Measurements from ENCODE around the gene ARID4B. TPM values are rescaled to one million over a fixed set of nuclear protein-coding genes. Genes with fewer than 3 reads are reported as not detected.
"Not testable (repeated sequence)": the region's sequence is repeated elsewhere in the genome, so short reads cannot be mapped to it uniquely, and the experiment has no call there.

ARID4B gene
- total RNA-seq, 1 donor from 2014 or later: 59.3 TPM

GRCh38 chr1:235296729-235297128, 31.2 kb downstream of the ARID4B start:
- no peak for DNase-seq (ENCODE audit: low read depth)

DNA sequence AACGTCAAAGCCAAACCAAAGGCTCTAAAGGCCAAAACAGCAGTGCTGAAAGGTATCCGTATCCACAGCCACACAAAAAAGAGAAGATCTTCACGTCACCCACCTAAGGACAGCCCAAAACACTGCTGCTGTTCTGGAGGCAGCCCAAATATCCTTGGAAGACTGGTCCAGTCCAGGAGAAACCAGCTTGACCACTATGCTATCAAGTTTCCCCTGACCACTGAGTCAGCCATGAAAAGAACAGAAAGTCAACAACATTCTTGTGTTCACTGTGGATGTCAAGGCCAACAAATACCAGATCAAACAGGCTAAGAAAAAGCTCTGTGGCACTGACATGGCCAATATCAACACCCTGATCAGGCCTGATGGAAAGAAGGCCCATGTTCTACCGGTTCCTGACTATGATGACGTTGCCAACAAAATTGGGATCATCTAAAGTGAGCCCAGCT, 32.1 kb downstream of the ARID4B start:
- peak; percentile 90 for DNase-seq (ENCODE audit: low read depth)

- no peak for DNase-seq (ENCODE audit: low read depth)
Observed at GRCh38 chr1:235293322-235293942, 34.5 kb downstream of the ARID4B start.

DNA sequence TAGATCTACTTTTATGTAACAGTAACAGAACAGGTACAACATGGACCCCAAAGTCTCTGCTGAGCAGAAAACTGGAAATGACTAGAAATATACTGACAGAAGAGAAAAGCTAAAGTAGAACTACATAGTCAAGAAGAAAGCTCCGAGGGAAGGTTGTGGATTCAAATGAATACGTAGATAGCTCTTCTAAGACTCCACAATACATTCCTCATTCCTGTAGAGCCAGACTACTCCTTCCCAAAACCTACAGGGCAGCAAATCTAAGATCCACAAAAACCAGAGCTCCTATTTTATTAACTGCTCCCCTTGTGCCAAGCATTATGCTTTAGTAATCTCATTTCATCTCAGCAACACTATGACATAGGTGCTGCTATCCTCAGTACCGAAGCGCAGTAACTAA, 35.2 kb downstream of the ARID4B start:
- DNase-seq (ENCODE audit: low read depth): no peak

DNA sequence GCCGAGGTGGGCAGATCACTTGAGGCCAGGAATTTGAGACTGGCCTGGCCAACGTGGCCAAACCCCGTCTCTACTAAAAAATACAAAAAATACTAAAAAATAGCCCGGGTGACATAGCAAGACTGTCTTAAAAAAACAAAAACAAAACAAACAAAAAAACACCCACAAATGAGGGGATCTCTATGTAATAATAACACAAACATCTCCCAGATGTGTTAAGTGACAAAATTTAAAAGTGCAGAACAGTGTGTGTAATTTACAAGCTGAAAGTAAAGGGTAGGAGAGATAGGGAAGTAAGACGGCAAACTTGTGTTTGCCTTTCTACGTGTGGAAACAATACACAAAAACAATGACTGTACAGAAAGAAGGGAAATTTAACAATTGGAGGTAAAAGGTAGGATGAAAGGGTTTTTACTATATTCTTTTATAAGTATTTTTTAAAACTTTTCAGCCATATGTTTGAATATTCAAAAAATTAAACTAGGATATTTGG, 36.3 kb downstream of the ARID4B start:
- no peak for DNase-seq (ENCODE audit: low read depth)

DNA sequence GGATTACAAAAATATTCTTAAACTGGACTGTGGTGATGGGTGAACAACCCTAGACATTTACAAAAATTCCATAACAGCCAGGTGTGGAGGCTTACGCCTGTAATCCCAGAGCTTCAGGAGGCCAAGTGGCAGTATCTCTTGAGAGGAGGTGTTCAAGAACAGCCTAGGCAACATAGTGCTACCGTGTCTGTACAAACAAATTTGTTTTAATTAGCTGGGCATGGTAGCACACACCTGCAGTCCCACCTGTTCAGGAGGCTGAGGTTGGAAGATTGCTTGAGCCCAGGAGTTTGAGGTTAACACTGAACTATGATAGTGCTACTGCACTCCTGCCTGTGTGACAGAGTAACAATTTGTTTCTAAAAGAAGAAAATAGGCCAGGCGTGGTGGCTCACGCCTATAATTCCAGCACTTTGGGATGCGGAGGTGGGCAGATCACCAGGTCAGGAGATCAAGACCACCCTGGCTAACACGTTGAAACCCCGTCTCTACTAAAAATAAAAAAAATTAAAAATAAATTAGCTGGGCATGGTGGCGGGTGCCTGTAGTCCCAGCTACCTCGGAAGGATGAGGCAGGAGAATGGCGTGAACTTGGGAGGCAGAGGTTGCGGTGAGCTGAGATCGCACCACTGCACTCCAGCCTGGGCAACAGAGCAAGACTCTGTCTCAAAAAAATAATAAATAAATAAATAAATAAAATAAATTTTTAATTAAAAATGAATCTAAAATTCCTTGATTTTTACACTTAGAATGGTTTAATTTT, 37.1 kb downstream of the ARID4B start:
- no peak for DNase-seq (ENCODE audit: low read depth)

DNA sequence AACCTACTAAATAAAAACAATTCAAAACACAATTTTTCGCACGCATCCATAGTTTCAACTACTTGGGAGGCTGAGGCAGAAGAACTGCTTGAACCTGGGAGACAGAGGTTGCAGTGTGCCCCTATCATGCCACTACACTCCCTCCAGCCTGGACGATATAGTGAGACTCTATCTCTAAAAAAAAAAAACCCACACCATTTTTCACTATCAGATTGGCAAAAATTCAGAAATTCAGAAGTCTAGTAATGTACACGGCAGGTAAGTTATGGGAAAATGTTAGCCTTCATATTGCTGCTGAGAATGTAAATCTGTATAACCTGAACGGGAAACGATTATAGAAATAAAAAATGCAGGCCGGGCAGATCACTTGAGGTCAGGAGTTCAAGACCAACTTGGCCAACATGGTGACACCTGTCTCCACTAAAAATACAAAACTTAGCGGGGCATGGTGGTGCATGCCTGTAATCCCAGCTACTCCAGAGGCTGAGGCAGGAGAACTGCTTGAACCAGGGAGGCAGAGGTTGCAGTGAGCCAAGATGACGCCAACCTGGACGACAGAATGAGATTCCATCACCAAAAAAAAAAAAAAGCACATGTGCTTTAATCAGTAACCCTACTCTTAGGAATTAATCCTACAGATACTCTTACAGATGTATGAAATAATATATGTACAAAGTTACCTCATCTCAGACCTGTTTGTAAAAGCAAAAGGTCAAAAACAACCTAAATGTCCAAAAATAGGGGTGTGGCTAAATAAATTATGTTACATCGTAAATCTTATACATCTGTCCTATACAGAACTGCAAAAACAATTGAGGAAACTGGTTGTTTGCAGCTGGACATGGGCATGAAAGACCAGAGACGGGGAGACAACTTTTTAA, 37.9 kb downstream of the ARID4B start:
- no peak for DNase-seq (ENCODE audit: low read depth)

DNA sequence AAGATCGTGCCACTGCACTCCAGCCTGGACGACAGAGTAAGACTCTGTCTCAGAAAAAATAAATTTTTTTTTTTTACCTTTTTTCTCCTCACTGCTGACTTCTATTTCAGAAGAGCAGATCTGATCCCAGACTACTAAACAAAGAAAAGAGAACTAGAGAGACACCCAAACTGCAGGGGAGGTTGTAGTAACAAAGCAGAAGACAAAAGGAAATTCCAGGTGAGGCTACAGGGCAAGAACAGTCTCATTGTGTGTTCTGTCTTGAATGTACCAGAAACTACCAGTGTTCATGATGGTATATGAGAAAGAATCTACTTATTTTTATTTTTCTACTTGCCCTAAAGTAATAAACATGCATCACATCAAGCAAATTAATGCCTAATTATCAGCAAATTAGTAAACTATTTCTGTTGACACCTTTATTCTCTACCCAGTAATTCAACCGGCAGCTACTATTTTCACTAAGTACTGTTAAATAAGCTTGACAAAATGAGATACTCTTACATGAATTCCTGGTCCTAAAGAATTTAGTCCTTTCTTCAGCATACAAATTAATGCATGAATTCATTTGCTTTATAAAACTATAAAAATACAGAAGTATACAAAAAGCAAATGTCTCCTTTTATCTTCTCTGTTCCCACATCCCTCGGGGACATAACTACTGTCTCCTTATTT, 40.6 kb downstream of the ARID4B start:
- DNase-seq (ENCODE audit: low read depth): no peak

DNA sequence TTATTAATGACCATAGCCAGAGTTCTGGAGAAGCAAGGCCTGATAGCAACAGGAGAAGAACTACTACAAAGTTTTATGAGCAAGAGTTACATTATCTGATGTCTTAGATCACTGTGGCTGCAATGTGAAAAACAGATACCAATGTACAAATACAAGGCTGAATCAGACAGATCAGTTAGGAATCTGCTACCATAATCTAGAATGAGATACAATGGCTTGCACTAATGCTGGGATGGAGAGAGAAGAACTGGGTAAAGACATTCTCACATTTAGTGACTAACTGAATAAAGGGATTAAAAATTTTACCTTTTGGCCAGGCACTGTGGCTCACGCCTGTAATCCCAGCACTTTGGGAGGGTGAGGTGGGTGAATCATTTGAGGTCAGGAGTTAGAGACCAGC, 41.3 kb downstream of the ARID4B start:
- DNase-seq (ENCODE audit: low read depth): no peak

DNA sequence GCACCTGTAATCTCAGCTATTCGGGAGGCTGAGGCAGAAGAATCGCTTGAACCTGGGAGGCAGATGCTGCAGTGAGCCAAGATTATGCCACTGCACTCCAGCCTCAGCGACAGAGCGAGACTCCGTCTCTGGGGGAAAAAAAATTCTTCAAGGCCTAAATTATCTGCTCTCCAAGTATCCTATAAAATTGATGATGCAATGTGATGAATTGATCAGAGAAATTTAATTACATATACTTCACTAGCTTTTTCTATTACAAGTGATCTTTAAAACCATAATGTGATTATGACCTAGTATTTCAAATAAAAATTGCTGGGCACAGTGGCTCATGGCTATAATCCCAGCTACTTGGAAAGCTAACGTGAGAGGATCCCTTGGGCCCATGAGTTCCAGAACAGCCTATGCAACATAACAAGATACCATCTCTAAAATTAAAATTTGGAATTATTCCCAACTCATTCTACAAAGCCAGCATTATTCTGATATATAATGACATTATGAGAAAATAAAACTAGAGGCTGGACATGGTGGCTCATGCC, 43.7 kb downstream of the ARID4B start:
- DNase-seq (ENCODE audit: low read depth): no peak

DNA sequence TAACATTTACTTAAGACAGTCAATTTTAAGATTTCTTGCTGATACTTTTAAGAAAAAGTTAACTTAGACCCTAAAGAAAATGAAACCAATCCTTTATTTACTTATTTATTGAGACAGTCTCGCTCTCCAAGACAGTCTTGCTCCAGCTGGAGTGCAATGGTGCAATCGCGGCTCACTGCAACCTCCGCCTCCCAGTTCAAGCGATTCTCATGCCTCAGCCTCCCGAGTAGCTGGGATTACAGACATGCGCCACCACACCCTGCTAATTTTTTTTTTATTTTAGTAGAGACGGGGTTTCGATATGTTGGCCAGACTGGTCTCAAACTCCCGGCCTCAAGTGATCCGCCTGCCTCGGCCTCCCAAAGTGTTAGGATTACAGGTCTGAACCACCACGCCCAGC, 44.3 kb downstream of the ARID4B start:
- DNase-seq (ENCODE audit: low read depth): not testable (repeated sequence)

DNA sequence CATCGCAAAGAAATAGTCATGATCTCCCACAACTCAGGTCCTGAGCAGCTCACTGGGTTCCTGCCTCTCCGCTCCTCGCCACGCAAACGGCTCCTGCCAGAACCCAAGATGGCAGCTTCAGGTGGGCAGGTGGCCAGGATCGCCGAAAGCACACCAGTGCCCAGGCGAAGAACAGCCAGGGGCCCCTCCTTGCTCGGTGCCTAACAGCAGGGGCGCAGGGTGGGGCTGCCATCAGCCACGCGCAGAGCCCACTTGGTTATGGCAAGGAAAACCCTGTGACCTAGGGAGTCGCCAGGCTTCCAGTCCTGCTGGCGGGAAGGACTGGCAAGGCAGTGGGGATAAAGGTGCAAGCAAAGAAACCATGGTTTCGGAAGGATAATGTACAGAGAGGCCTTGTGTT, 47.5 kb downstream of the ARID4B start:
- DNase-seq (ENCODE audit: low read depth): no peak

GRCh38 chr1:235279694-235280093, 48.3 kb downstream of the ARID4B start:
- no peak for DNase-seq (ENCODE audit: low read depth)

GRCh38 chr1:235278915-235279292, 49.1 kb downstream of the ARID4B start:
- DNase-seq (ENCODE audit: low read depth): no peak

- DNase-seq (ENCODE audit: low read depth): no peak
Observed at GRCh38 chr1:235278233-235278914, 49.6 kb downstream of the ARID4B start.

GRCh38 chr1:235277709-235278108, 50.3 kb downstream of the ARID4B start:
- no peak for DNase-seq (ENCODE audit: low read depth)

- DNase-seq (ENCODE audit: low read depth): no peak
Observed at GRCh38 chr1:235275836-235276235, 52.1 kb downstream of the ARID4B start.

GRCh38 chr1:235275223-235275622, 52.8 kb downstream of the ARID4B start:
- DNase-seq (ENCODE audit: low read depth): no peak

- DNase-seq (ENCODE audit: low read depth): no peak
Observed at GRCh38 chr1:235272851-235273250, 55.1 kb downstream of the ARID4B start.

DNA sequence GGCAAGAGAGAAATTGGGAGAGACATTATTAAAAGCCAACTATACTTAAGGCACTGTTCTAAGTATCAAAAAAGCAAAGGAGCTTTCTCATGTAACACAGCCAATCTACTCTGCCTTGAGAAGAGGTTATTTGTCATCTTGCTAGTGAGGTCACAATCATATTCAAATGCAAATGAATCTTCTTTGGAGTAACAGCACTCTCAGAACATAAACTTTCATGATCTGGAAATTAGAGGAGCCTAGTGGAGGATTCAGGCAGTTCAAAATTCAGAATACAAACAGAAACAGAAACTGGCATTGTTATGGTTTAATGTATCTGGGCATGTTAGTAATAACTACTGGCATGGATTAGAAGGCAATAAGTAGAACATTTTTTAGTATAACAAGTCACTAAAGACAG, 57.4 kb downstream of the ARID4B start:
- peak; percentile 31 for DNase-seq (ENCODE audit: low read depth)

DNA sequence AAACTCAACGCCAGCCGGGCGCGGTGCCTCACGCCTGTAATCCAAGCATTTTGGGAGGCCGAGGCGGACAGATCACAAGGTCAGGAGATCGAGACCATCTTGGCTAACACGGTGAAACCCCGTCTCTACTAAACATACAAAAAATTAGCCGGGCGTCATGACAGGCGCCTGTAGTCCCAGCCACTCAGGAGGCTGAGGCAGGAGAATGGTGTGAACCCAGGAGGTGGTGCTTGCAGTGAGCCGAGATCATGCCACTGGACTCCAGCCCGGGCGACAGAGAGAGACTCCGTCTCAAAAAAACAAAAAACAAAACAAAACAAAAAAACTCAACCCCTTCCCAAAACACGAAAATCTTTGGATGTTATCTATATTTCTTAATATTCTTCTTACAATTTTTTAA, 58.0 kb downstream of the ARID4B start:
- DNase-seq (ENCODE audit: low read depth): not testable (repeated sequence)

Data from renal cortical epithelial cell (primary cell).